GM12874 (cell line): ENCODE data around the gene ASXL1.

Source experiments
- TF ChIP-seq, protein P1 (sequence below): IDR thresholded peaks from 2 replicates; pipeline ENCODE4 v1.5.1; 2011; ENCODE audit warnings: low read depth, mild to moderate bottlenecking, control low read depth, low read length, moderate library complexity; ENCODE audit not compliant: insufficient read depth

Gene ASXL1

DNA sequence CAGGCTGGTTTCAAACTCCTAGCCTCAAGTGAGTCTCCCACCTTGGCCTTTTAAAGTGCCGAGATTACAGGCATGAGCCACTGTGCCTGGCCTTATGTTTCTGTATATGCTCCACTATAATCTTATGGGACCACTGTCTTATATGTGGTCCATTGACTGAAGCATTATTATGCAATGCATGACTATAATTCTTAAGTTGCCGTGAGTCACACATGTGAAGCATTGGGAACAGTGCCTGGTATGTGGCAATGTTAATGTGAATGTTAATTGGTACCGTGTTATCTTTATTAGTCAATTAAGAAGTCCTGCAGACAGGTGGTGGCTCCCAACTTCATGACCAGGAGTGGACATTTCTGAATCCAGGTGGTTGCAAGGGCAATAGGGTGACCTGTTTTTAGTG is 14.7 kb upstream of the ASXL1 start:
- TF ChIP-seq, protein P1, sequence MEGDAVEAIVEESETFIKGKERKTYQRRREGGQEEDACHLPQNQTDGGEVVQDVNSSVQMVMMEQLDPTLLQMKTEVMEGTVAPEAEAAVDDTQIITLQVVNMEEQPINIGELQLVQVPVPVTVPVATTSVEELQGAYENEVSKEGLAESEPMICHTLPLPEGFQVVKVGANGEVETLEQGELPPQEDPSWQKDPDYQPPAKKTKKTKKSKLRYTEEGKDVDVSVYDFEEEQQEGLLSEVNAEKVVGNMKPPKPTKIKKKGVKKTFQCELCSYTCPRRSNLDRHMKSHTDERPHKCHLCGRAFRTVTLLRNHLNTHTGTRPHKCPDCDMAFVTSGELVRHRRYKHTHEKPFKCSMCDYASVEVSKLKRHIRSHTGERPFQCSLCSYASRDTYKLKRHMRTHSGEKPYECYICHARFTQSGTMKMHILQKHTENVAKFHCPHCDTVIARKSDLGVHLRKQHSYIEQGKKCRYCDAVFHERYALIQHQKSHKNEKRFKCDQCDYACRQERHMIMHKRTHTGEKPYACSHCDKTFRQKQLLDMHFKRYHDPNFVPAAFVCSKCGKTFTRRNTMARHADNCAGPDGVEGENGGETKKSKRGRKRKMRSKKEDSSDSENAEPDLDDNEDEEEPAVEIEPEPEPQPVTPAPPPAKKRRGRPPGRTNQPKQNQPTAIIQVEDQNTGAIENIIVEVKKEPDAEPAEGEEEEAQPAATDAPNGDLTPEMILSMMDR = no peak

GRCh38 chr20:32344835-32345506 is 13.2 kb upstream of the ASXL1 start:
- TF ChIP-seq, protein P1 = no peak

GRCh38 chr20:32348207-32348606 is 9.9 kb upstream of the ASXL1 start:
- TF ChIP-seq, protein P1 = no peak

DNA sequence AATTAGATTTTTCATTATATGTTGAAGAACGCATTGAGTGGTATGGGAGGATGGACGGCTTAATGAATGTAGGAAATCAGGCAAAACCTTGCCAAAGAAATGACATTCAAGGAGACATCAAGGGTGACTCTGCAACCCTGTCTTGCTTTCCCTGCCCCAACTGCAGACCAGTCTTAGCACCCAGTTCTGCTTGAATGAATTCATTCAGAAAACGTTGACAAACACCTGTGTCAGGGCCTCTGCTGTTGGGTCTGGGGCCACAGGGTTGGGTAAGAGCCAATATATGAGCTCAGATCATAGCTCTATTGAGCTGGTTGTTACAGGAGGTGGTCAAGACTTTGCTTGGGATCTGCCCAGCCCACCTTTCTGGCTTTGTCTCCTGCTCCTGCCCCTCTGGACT is 7.7 kb upstream of the ASXL1 start:
- TF ChIP-seq, protein P1 = no peak

DNA sequence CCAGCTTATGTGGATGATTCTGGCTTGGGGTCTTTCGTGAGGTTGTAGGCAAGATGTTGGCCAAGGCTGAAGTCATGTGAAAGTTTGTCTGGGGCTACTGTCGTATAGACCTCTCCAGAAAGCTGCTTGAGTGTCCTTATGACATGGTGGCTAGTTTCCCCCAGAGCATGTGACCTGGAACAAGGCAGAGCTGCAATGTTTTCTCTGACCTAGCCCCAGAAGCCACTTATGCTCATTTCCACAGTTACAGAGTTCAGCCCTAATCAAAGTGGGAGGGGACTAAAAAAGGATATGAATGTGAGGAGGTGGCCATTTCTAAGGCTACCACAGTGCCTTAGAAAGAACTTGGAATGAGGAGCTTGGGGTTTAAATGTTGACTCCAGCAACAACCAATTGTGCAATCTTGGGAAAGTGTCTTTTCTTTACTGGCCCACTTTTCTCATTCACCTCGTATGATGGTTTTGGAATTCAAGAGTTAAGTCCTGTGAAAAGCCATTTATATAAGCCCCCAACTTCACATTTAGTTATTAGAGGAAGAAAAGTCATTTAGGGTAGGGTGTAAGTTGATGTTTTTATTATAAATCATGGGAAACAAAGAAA is 5.9 kb upstream of the ASXL1 start:
- TF ChIP-seq, protein P1 = no peak

GRCh38 chr20:32353848-32354496 is 4.2 kb upstream of the ASXL1 start:
- TF ChIP-seq, protein P1 = no peak

DNA sequence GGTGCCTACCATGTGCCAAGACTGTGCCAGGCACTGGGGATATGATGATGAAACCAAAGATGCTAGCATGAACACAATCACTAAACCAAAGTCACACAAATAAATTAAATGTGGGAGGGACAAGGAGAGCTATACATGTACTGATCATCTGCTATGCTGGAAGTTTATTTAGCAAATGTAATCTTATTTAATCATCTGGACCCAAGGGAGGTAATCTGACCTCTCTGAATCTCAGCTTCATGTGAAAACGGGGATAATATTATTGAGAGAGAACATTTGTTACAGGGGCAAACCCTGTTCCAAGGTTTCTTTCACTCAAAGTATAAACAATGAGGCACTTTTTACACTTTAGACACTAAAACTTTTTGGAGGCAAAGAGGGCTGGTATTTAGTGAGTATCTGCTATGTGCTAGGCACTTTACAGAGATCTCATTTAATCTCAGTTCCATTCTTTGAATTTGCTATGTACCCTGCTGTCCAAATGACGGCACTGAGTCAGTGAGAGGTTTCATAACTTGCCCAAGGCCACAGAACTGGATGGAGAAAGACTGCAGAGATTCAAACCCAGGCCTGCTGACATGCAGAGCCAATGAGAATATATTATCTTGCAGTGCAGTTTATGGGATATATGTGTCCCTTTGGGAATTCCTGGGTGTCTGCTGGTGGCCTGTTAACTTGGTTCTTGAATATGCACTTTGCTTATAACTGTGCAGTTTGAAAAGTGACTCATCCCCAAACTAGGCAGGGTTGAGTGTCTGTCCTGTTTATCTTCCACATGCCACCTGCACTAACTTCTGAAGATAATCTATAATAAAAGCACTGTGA is 3.3 kb upstream of the ASXL1 start:
- TF ChIP-seq, protein P1 = no peak
